ENCODE results near the gene RSPH9. TPM values are rescaled to one million over a fixed set of nuclear protein-coding genes. Genes with fewer than 3 reads are reported as not detected.

The RSPH9 gene
- total RNA-seq, 4 donors from 2014 or later, result 0.24 to 0.57 TPM; not detected in 2

GRCh38 chr6:43717389-43717788, 72.6 kb downstream of the RSPH9 start:
- Histone ChIP-seq H3K27ac (no peak overlapping the region), H3K36me3 (no peaks in the 10 kb centered on the region), H3K9me3 (no peaks in the 10 kb centered on the region), H3K4me3 (no peak overlapping the region), H3K27me3 (no peaks in the 10 kb centered on the region), H3K4me1 (peaks cover 23% of the 10 kb centered on the region)
- WGBS, result 93% methylated on average over 8 of the region's 8 CpGs
- TF ChIP-seq EP300 (IDR thresholded peaks at IDR 0.05) (no peak), CTCF (IDR thresholded peaks at IDR 0.05) (no peak), POLR2AphosphoS5 (IDR thresholded peaks at IDR 0.05) (no peak)
- DNase-seq (ENCODE audit: low spot score in 2 of 2), result no peak

- H3K9me3 ChIP-seq, result no peaks in the 10 kb centered on the region
- H3K4me3 ChIP-seq, result no peak overlapping the region
- DNase-seq (ENCODE audit: low spot score in 2 of 2), result no peak
- H3K27ac ChIP-seq, result no peak overlapping the region
- no peaks in the 10 kb centered on the region for H3K27me3 ChIP-seq
- H3K36me3 ChIP-seq, result no peaks in the 10 kb centered on the region
- H3K4me1 ChIP-seq, result peaks cover 23% of the 10 kb centered on the region
- TF ChIP-seq EP300 (IDR thresholded peaks at IDR 0.05) (no peak), CTCF (IDR thresholded peaks at IDR 0.05) (no peak), POLR2A (IDR thresholded peaks at IDR 0.05) (no peak), POLR2AphosphoS5 (IDR thresholded peaks at IDR 0.05) (no peak)
- WGBS, result 79% methylated on average over 11 of the region's 12 CpGs
These were observed 73.0 kb downstream of the RSPH9 start for GRCh38 chr6:43717822-43718221.

GRCh38 chr6:43718387-43719105, 73.7 kb downstream of the RSPH9 start:
- Histone ChIP-seq H3K9me3 (no peaks in the 10 kb centered on the region), H3K36me3 (no peaks in the 10 kb centered on the region), H3K4me1 (peaks cover 23% of the 10 kb centered on the region), H3K27ac (no peak overlapping the region), H3K27me3 (no peaks in the 10 kb centered on the region), H3K4me3 (no peak overlapping the region)
- no peak for DNase-seq (ENCODE audit: low spot score in 2 of 2)
- TF ChIP-seq EP300 (IDR thresholded peaks at IDR 0.05) (no peak), CTCF (IDR thresholded peaks at IDR 0.05) (no peak), POLR2A (IDR thresholded peaks at IDR 0.05) (no peak), POLR2AphosphoS5 (IDR thresholded peaks at IDR 0.05) (no peak)
- 83% methylated on average over 13 of the region's 13 CpGs for WGBS

GRCh38 chr6:43719511-43719910, 74.7 kb downstream of the RSPH9 start:
- Histone ChIP-seq H3K4me1 (peaks cover 29% of the 10 kb centered on the region), H3K27ac (no peak overlapping the region), H3K36me3 (no peaks in the 10 kb centered on the region), H3K4me3 (no peak overlapping the region), H3K9me3 (no peaks in the 10 kb centered on the region), H3K27me3 (no peaks in the 10 kb centered on the region)
- 76% methylated on average over 6 of the region's 7 CpGs for WGBS
- no peak for DNase-seq (ENCODE audit: low spot score in 2 of 2)
- no peak for TF ChIP-seq POLR2AphosphoS5 (IDR thresholded peaks at IDR 0.05)
- TF ChIP-seq CTCF (IDR thresholded peaks at IDR 0.05), result no peak
- TF ChIP-seq POLR2A (IDR thresholded peaks at IDR 0.05), result no peak
- no peak for TF ChIP-seq EP300 (IDR thresholded peaks at IDR 0.05)

GRCh38 chr6:43720999-43721398, 76.2 kb downstream of the RSPH9 start:
- Histone ChIP-seq H3K36me3 (no peaks in the 10 kb centered on the region), H3K4me1 (peaks cover 32% of the 10 kb centered on the region), H3K27ac (no peak overlapping the region), H3K27me3 (no peaks in the 10 kb centered on the region), H3K9me3 (no peaks in the 10 kb centered on the region), H3K4me3 (no peak overlapping the region)
- TF ChIP-seq POLR2AphosphoS5 (IDR thresholded peaks at IDR 0.05), result no peak
- TF ChIP-seq EP300 (IDR thresholded peaks at IDR 0.05), result no peak
- no peak for DNase-seq (ENCODE audit: low spot score in 2 of 2)
- 93% methylated on average over 4 of the region's 4 CpGs for WGBS

Other genes with a start within 250 kb of the RSPH9 start
- 10 to 100 TPM; 16.1 to 39.1 (median 27.4) TPM for gene ABCC10, start 217.5 kb upstream of the RSPH9 start, total RNA-seq
- 10 to 100 TPM; 23.6 to 61.7 (median 32.3) TPM for gene DLK2, start 189.5 kb upstream of the RSPH9 start, total RNA-seq
- gene TJAP1, start 167.5 kb upstream of the RSPH9 start, total RNA-seq, result 10 to 100 TPM; 17.8 to 32.4 (median 30.6) TPM
- gene LRRC73, start 134.7 kb upstream of the RSPH9 start, total RNA-seq, result under 1 TPM in 2 of 4 donors, not detected in 2; 0.34 to 0.42 TPM
- 100 to 1,000 TPM in 1 of 4 donors, 10 to 100 TPM in 3; 69.8 to 115 (median 84.6) TPM for gene YIPF3, start 128.1 kb upstream of the RSPH9 start, total RNA-seq
- gene POLR1C, start 127.9 kb upstream of the RSPH9 start, total RNA-seq, result 10 to 100 TPM; 31.1 to 44.7 (median 35.6) TPM
- 10 to 100 TPM; 24.1 to 49.8 (median 29.0) TPM for gene XPO5, start 69.0 kb upstream of the RSPH9 start, total RNA-seq
- 10 to 100 TPM; 14.2 to 24.3 (median 17.0) TPM for gene POLH, start 68.9 kb upstream of the RSPH9 start, total RNA-seq
- gene GTPBP2, start 15.8 kb upstream of the RSPH9 start, total RNA-seq, result 10 to 100 TPM; 23.7 to 67.6 (median 31.5) TPM
- 10 to 100 TPM; 35.4 to 63.1 (median 49.7) TPM for gene MAD2L1BP, start 9.2 kb upstream of the RSPH9 start, total RNA-seq
- gene MRPS18A, start 42.8 kb downstream of the RSPH9 start, total RNA-seq, result 10 to 100 TPM; 43.6 to 59.0 (median 48.6) TPM
- 100 to 1,000 TPM in 1 of 4 donors, 10 to 100 TPM in 3; 25.4 to 147 (median 43.6) TPM for gene VEGFA, start 125.2 kb downstream of the RSPH9 start, total RNA-seq

Measured in suprapubic skin (tissue), 4 donors.